ENCODE data around the gene PSME3.
A peak's percentile ranks its signal among the peaks of the same experiment; 100 is the strongest.

Gene PSME3, protein sequence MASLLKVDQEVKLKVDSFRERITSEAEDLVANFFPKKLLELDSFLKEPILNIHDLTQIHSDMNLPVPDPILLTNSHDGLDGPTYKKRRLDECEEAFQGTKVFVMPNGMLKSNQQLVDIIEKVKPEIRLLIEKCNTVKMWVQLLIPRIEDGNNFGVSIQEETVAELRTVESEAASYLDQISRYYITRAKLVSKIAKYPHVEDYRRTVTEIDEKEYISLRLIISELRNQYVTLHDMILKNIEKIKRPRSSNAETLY

DNA sequence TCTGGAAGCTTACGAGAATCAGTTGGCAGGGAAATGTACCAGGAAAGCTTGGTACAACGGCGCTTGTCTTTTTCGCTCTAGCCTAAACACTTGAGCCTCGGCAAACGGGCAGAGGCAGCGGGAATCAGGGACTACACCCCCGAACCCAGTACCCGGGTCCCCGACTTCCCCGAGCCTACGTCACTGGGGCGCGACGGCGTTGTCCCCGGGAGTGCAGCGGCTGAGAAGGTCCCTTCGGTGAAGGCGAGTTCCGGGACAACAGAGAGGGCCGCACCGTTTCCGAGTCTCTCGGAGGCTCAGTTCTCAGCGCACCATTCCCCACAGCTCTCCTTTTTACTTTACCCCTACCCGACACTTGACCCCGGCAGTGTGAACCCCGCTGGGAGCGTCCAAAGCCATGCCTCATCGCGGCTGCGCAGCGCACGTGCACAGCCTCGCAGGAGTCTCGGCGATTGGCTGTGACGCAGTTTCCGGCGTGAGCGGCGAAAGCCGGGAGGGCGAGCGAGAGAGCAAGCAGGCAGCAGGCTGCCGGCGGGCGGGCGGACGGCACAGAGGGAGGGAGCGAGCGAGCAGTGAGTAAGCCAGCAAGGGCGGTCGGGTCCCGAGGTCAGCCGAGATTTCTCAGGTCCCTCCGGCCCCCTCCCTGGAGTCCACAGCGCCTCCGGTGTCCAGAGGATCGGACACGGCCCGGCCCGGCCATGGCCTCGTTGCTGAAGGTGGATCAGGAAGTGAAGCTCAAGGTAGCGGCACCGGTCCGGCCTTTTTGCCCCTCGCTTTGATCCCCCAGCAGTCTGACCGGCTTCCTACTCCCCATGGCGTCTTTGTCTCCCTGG lies at the start of gene PSME3:
TSS of gene PSME3 (plus strand) at position 464 of the 833 bp plus-strand sequence. CDS start at position 699, 235 bp downstream.
- TF ChIP-seq, protein P1, sequence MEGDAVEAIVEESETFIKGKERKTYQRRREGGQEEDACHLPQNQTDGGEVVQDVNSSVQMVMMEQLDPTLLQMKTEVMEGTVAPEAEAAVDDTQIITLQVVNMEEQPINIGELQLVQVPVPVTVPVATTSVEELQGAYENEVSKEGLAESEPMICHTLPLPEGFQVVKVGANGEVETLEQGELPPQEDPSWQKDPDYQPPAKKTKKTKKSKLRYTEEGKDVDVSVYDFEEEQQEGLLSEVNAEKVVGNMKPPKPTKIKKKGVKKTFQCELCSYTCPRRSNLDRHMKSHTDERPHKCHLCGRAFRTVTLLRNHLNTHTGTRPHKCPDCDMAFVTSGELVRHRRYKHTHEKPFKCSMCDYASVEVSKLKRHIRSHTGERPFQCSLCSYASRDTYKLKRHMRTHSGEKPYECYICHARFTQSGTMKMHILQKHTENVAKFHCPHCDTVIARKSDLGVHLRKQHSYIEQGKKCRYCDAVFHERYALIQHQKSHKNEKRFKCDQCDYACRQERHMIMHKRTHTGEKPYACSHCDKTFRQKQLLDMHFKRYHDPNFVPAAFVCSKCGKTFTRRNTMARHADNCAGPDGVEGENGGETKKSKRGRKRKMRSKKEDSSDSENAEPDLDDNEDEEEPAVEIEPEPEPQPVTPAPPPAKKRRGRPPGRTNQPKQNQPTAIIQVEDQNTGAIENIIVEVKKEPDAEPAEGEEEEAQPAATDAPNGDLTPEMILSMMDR (IDR thresholded peaks at IDR 0.05; ENCODE audit: insufficient read depth, missing control alignments), result no peak
- FAIRE-seq, result no peak
- DNase-seq (ENCODE audit: insufficient read length, low spot score), result peak; percentile 81

DNA sequence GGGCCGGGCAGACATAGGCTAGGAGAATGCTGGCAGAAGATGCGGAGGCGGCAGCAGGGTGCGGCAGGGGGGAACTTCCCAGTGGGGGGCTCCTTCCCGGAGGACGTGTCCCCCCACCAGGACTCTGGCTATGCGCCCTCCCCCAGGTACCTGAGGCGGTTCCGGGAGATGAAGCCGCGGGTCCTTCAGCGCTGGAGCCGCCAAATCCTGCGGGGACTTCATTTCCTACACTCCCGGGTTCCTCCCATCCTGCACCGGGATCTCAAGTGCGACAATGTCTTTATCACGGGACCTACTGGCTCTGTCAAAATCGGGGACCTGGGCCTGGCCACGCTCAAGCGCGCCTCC lies 49.4 kb upstream of the PSME3 start:
- TF ChIP-seq, protein P1 (IDR thresholded peaks at IDR 0.05; ENCODE audit: insufficient read depth, missing control alignments), result no peak
- no peak for FAIRE-seq

DNA sequence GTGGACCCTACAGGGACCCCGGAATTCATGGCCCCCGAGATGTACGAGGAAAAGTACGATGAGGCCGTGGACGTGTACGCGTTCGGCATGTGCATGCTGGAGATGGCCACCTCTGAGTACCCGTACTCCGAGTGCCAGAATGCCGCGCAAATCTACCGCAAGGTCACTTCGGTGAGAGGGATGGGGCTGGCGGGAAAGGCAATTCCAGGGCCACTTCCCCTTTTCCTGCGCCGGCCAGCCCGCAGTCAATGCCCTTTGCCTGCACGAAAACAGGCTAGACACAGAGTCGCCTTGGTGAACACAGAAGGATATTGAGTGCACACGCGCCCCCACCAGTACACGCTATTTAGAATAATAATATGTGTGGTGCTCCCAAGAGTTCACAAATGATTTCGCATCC lies 48.8 kb upstream of the PSME3 start:
- TF ChIP-seq, protein P1 (IDR thresholded peaks at IDR 0.05; ENCODE audit: insufficient read depth, missing control alignments), result no peak
- FAIRE-seq (no peak), DNase-seq (ENCODE audit: insufficient read length, low spot score) (no peak)

More for the DNA sequence above, 49.4 kb upstream of the PSME3 start:
- DNase-seq (ENCODE audit: insufficient read length, low spot score), result no peak

GRCh38 chr17:42784811-42785592 lies 48.2 kb upstream of the PSME3 start:
- TF ChIP-seq, protein P1 (IDR thresholded peaks at IDR 0.05; ENCODE audit: insufficient read depth, missing control alignments), result no peak
- FAIRE-seq (no peak), DNase-seq (ENCODE audit: insufficient read length, low spot score) (no peak)

GRCh38 chr17:42787266-42787665 lies 45.9 kb upstream of the PSME3 start:
- DNase-seq (ENCODE audit: insufficient read length, low spot score) (no peak), FAIRE-seq (no peak)
- TF ChIP-seq, protein P1 (IDR thresholded peaks at IDR 0.05; ENCODE audit: insufficient read depth, missing control alignments), result no peak

DNA sequence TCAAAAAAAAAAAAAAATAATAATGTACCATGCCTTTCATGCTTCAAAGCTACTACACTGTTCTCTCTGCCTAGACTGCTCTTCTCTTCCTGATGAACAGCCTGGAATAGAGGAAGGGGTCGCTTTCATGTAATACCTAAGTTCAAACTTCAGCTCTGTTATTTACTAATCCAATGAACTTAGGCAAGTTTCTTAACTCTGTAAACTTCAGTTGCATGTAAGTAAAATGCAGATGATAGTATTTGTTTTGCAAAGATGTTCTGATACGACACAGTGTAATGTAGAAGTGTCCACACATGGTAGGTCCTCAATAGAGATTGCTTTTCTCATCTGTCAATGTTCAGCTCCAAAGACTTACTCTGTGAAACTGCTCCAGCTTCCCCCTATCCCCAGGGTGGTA lies 41.2 kb upstream of the PSME3 start:
- DNase-seq (ENCODE audit: insufficient read length, low spot score) (no peak), FAIRE-seq (no peak)
- TF ChIP-seq, protein P1 (IDR thresholded peaks at IDR 0.05; ENCODE audit: insufficient read depth, missing control alignments), result no peak

Measured in D721Med (cell line).